ENCODE results near the gene YDJC. TPM values are rescaled to one million over a fixed set of nuclear protein-coding genes. Genes with fewer than 3 reads are reported as not detected.

Gene YDJC
- total and polyA plus RNA-seq, 2 of the 13 experiments (the other 11 are each of a cell fraction or from before 2014, with no cell fraction given): 15.3 to 32.0 TPM

- TF ChIP-seq FOXM1 (CRISPR knock-in tag; IDR thresholded peaks at IDR 0.05) (no peak), KLF6 (CRISPR knock-in tag; IDR thresholded peaks at IDR 0.05) (0 out of 2 replicates have a peak, but pooled peaks have one; percentile 47), TRAFD1 (CRISPR knock-in tag; IDR thresholded peaks at IDR 0.05; ENCODE audit: borderline replicate concordance) (no peak), ZNF577 (CRISPR knock-in tag; IDR thresholded peaks at IDR 0.05; ENCODE audit: borderline replicate concordance, low read depth) (no peak), ONECUT2 (CRISPR knock-in tag; IDR thresholded peaks at IDR 0.05) (no peak), ZNF687 (CRISPR knock-in tag; IDR thresholded peaks at IDR 0.05) (peak; percentile 90), ZNF225 (CRISPR knock-in tag; IDR thresholded peaks at IDR 0.05) (no peak), DMTF1 (CRISPR knock-in tag; IDR thresholded peaks at IDR 0.05) (no peak), NR2F1 (CRISPR knock-in tag; IDR thresholded peaks at IDR 0.05) (no peak), SRSF1 (optimal IDR thresholded peaks at IDR 0.05; ENCODE audit: low read depth, low read length) (no peak), HIC2 (CRISPR knock-in tag; IDR thresholded peaks at IDR 0.05; ENCODE audit: low read depth) (no peak), ZUFSP (CRISPR knock-in tag; IDR thresholded peaks at IDR 0.05; ENCODE audit: borderline replicate concordance) (no peak), ZBTB1 (CRISPR knock-in tag; IDR thresholded peaks at IDR 0.05; ENCODE audit: borderline replicate concordance) (no peak), MYPOP (CRISPR knock-in tag; IDR thresholded peaks at IDR 0.05) (peak; percentile 36; the same call in 1 of the 2 replicates)
Observed at GRCh38 chr22:21657360-21658032, 27.7 kb upstream of the YDJC start (continued).
